ENCODE results near the gene WIPF3. TPM values are rescaled to one million over a fixed set of nuclear protein-coding genes. Genes with fewer than 3 reads are reported as not detected.

WIPF3 gene
- not detected in 2 replicates for total RNA-seq

- Mint-ChIP-seq H3K9me3 (no peaks in the 10 kb centered on the region), H3K27ac (no peak within 1 kb of the TSS), H3K36me3 (ENCODE audit: low read depth) (no peaks in the 10 kb centered on the region), H3K4me3 (no peak within 1 kb of the TSS), H3K4me1 (ENCODE audit: low read depth) (peaks cover 7% of the 10 kb centered on the region), H3K27me3 (ENCODE audit: insufficient read depth) (peaks cover 66% of the 10 kb centered on the region)
- intact Hi-C loops (cut with micrococcal nuclease) = no loop called here
- DNase-seq (ENCODE audit: low spot score) = no peak
These were observed at the start of gene WIPF3 for GRCh38 chr7:29806208-29806994. TSS of gene WIPF3 (plus strand) at chr7:29806508. CDS start at chr7:29834725, 28,217 bp downstream.

- no peak overlapping the region for H3K27ac Mint-ChIP-seq
- H3K4me3 Mint-ChIP-seq = no peak overlapping the region
- no peak for DNase-seq (ENCODE audit: low spot score)
- no peaks in the 10 kb centered on the region for H3K4me1 Mint-ChIP-seq (ENCODE audit: low read depth)
- intact Hi-C loops (cut with micrococcal nuclease) = no loop called here
- no peaks in the 10 kb centered on the region for H3K36me3 Mint-ChIP-seq (ENCODE audit: low read depth)
- no peaks in the 10 kb centered on the region for H3K9me3 Mint-ChIP-seq
- peaks cover 8% of the 10 kb centered on the region for H3K27me3 Mint-ChIP-seq (ENCODE audit: insufficient read depth)
These were observed 43.0 kb upstream of the WIPF3 start for GRCh38 chr7:29763266-29763665.

- no peak for DNase-seq (ENCODE audit: low spot score)
- H3K9me3 Mint-ChIP-seq = no peaks in the 10 kb centered on the region
- H3K36me3 Mint-ChIP-seq (ENCODE audit: low read depth) = no peaks in the 10 kb centered on the region
- peaks cover 6% of the 10 kb centered on the region for H3K27me3 Mint-ChIP-seq (ENCODE audit: insufficient read depth)
- intact Hi-C loops (cut with micrococcal nuclease) = no loop called here
- H3K27ac Mint-ChIP-seq = no peak overlapping the region
- H3K4me1 Mint-ChIP-seq (ENCODE audit: low read depth) = no peaks in the 10 kb centered on the region
- H3K4me3 Mint-ChIP-seq = no peak overlapping the region
These were observed 42.1 kb upstream of the WIPF3 start for GRCh38 chr7:29764227-29764626.

- H3K36me3 Mint-ChIP-seq (ENCODE audit: low read depth) = no peaks in the 10 kb centered on the region
- intact Hi-C loops (cut with micrococcal nuclease) = no loop called here
- no peak overlapping the region for H3K4me3 Mint-ChIP-seq
- H3K4me1 Mint-ChIP-seq (ENCODE audit: low read depth) = no peaks in the 10 kb centered on the region
- H3K27ac Mint-ChIP-seq = no peak overlapping the region
- no peaks in the 10 kb centered on the region for H3K9me3 Mint-ChIP-seq
- H3K27me3 Mint-ChIP-seq (ENCODE audit: insufficient read depth) = peaks cover 6% of the 10 kb centered on the region
- DNase-seq (ENCODE audit: low spot score) = no peak
These were observed 40.8 kb upstream of the WIPF3 start for GRCh38 chr7:29765490-29765889.

GRCh38 chr7:29770371-29770770 lies 35.9 kb upstream of the WIPF3 start:
- no peaks in the 10 kb centered on the region for H3K9me3 Mint-ChIP-seq
- H3K4me3 Mint-ChIP-seq = no peak overlapping the region

GRCh38 chr7:29771081-29771816 lies 35.1 kb upstream of the WIPF3 start:
- DNase-seq (ENCODE audit: low spot score) = no peak
- H3K27me3 Mint-ChIP-seq (ENCODE audit: insufficient read depth) = peaks cover 4% of the 10 kb centered on the region
- no peaks in the 10 kb centered on the region for H3K9me3 Mint-ChIP-seq
- H3K27ac Mint-ChIP-seq = no peak overlapping the region
- no peak overlapping the region for H3K4me3 Mint-ChIP-seq
- H3K4me1 Mint-ChIP-seq (ENCODE audit: low read depth) = no peaks in the 10 kb centered on the region
- intact Hi-C loops (cut with micrococcal nuclease) = no loop called here
- no peaks in the 10 kb centered on the region for H3K36me3 Mint-ChIP-seq (ENCODE audit: low read depth)

More at GRCh38 chr7:29770371-29770770, 35.9 kb upstream of the WIPF3 start:
- Mint-ChIP-seq H3K27me3 (ENCODE audit: insufficient read depth) (peaks cover 5% of the 10 kb centered on the region), H3K27ac (no peak overlapping the region), H3K36me3 (ENCODE audit: low read depth) (no peaks in the 10 kb centered on the region), H3K4me1 (ENCODE audit: low read depth) (no peaks in the 10 kb centered on the region)
- intact Hi-C loops (cut with micrococcal nuclease) = no loop called here
- no peak for DNase-seq (ENCODE audit: low spot score)

GRCh38 chr7:29779017-29779416 lies 27.3 kb upstream of the WIPF3 start:
- no peaks in the 10 kb centered on the region for H3K36me3 Mint-ChIP-seq (ENCODE audit: low read depth)
- no peaks in the 10 kb centered on the region for H3K9me3 Mint-ChIP-seq
- no peak overlapping the region for H3K27ac Mint-ChIP-seq
- peaks cover 6% of the 10 kb centered on the region for H3K27me3 Mint-ChIP-seq (ENCODE audit: insufficient read depth)
- H3K4me3 Mint-ChIP-seq = no peak overlapping the region
- DNase-seq (ENCODE audit: low spot score) = no peak
- H3K4me1 Mint-ChIP-seq (ENCODE audit: low read depth) = no peaks in the 10 kb centered on the region
- intact Hi-C loops (cut with micrococcal nuclease) = no loop called here

GRCh38 chr7:29780346-29780745 lies 26.0 kb upstream of the WIPF3 start:
- Mint-ChIP-seq H3K27ac (no peak overlapping the region), H3K27me3 (ENCODE audit: insufficient read depth) (peaks cover 5% of the 10 kb centered on the region), H3K4me3 (no peak overlapping the region), H3K4me1 (ENCODE audit: low read depth) (no peaks in the 10 kb centered on the region), H3K36me3 (ENCODE audit: low read depth) (no peaks in the 10 kb centered on the region), H3K9me3 (no peaks in the 10 kb centered on the region)
- intact Hi-C loops (cut with micrococcal nuclease) = no loop called here
- DNase-seq (ENCODE audit: low spot score) = no peak

GRCh38 chr7:29783671-29784070 lies 22.6 kb upstream of the WIPF3 start:
- no peaks in the 10 kb centered on the region for H3K36me3 Mint-ChIP-seq (ENCODE audit: low read depth)
- no peak for DNase-seq (ENCODE audit: low spot score)

GRCh38 chr7:29793507-29793906 lies 12.8 kb upstream of the WIPF3 start:
- H3K36me3 Mint-ChIP-seq (ENCODE audit: low read depth) = no peaks in the 10 kb centered on the region
- H3K9me3 Mint-ChIP-seq = no peaks in the 10 kb centered on the region
- no peak overlapping the region for H3K4me3 Mint-ChIP-seq
- H3K4me1 Mint-ChIP-seq (ENCODE audit: low read depth) = no peaks in the 10 kb centered on the region
- H3K27ac Mint-ChIP-seq = no peak overlapping the region
- DNase-seq (ENCODE audit: low spot score) = no peak
- H3K27me3 Mint-ChIP-seq (ENCODE audit: insufficient read depth) = no peaks in the 10 kb centered on the region
- intact Hi-C loops (cut with micrococcal nuclease) = no loop called here

More at GRCh38 chr7:29783671-29784070, 22.6 kb upstream of the WIPF3 start:
- Mint-ChIP-seq H3K4me3 (no peak overlapping the region), H3K27me3 (ENCODE audit: insufficient read depth) (no peaks in the 10 kb centered on the region), H3K4me1 (ENCODE audit: low read depth) (no peaks in the 10 kb centered on the region), H3K27ac (no peak overlapping the region), H3K9me3 (no peaks in the 10 kb centered on the region)
- intact Hi-C loops (cut with micrococcal nuclease) = no loop called here

GRCh38 chr7:29794959-29795629 lies 11.2 kb upstream of the WIPF3 start:
- Mint-ChIP-seq H3K4me1 (ENCODE audit: low read depth) (no peaks in the 10 kb centered on the region), H3K9me3 (no peaks in the 10 kb centered on the region), H3K27ac (no peak overlapping the region), H3K36me3 (ENCODE audit: low read depth) (no peaks in the 10 kb centered on the region), H3K27me3 (ENCODE audit: insufficient read depth) (peaks cover 4% of the 10 kb centered on the region), H3K4me3 (no peak overlapping the region)
- DNase-seq (ENCODE audit: low spot score) = no peak
- intact Hi-C loops (cut with micrococcal nuclease) = no loop called here

- no peaks in the 10 kb centered on the region for H3K9me3 Mint-ChIP-seq
- H3K27ac Mint-ChIP-seq = no peak overlapping the region
- no peaks in the 10 kb centered on the region for H3K4me1 Mint-ChIP-seq (ENCODE audit: low read depth)
- intact Hi-C loops (cut with micrococcal nuclease) = no loop called here
- no peak overlapping the region for H3K4me3 Mint-ChIP-seq
- DNase-seq (ENCODE audit: low spot score) = no peak
- no peaks in the 10 kb centered on the region for H3K36me3 Mint-ChIP-seq (ENCODE audit: low read depth)
- H3K27me3 Mint-ChIP-seq (ENCODE audit: insufficient read depth) = peaks cover 4% of the 10 kb centered on the region
These were observed 10.4 kb upstream of the WIPF3 start for GRCh38 chr7:29795696-29796580.

Measured in activated T-helper 1 cell treated with anti-CD3 and anti-CD28 coated beads, Interleukin-12 subunit alpha, Interleukin-12 subunit beta, Interleukin-2, Interleukin-4 antibody, amounts not matched to agents 30 ng/mL and 10 ng/mL and 1 ng/mL, durations not matched to agents 14 hours and 24 hours and 36 hours (primary cell).